ENCODE data around the gene NACC1. TPM values are rescaled to one million over a fixed set of nuclear protein-coding genes. Genes with fewer than 3 reads are reported as not detected.

NACC1 gene
- total and polyA plus RNA-seq, 2 of the 13 experiments (the other 11 are each of a cell fraction or from before 2014, with no cell fraction given), result 31.8 to 42.3 TPM

GRCh38 chr19:13164343-13165161 is 46.5 kb downstream of the NACC1 start (continued):
- TF ChIP-seq, protein P1, sequence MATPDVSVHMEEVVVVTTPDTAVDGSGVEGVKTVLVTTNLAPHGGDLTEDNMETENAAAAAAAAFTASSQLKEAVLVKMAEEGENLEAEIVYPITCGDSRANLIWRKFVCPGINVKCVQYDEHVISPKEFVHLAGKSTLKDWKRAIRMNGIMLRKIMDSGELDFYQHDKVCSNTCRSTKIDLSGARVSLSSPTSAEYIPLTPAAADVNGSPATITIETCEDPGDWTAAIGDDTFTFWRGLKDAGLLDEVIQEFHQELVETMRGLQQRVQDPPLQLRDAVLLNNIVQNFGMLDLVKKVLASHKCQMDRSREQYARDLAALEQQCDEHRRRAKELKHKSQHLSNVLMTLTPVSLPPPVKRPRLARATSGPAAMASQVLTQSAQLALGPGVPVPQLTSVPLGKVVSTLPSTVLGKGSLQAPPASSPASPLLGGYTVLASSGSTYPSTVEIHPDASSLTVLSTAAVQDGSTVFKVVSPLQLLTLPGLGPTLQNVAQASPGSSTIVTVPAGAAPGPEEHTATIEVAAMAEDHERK (CRISPR knock-in tag; IDR thresholded peaks at IDR 0.05; ENCODE audit: low read depth), result no peak
- no peak for TF ChIP-seq E2F1 (CRISPR knock-in tag; IDR thresholded peaks at IDR 0.05)
- TF ChIP-seq ZNF788 (CRISPR knock-in tag; IDR thresholded peaks at IDR 0.05; ENCODE audit: borderline replicate concordance), result peak; percentile 86
- TF ChIP-seq, protein P2, sequence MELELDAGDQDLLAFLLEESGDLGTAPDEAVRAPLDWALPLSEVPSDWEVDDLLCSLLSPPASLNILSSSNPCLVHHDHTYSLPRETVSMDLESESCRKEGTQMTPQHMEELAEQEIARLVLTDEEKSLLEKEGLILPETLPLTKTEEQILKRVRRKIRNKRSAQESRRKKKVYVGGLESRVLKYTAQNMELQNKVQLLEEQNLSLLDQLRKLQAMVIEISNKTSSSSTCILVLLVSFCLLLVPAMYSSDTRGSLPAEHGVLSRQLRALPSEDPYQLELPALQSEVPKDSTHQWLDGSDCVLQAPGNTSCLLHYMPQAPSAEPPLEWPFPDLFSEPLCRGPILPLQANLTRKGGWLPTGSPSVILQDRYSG (CRISPR knock-in tag; IDR thresholded peaks at IDR 0.05), result no peak
- TF ChIP-seq HOXA5 (CRISPR knock-in tag; IDR thresholded peaks at IDR 0.05), result no peak
- TF ChIP-seq ZSCAN21 (CRISPR knock-in tag; IDR thresholded peaks at IDR 0.05; ENCODE audit: borderline replicate concordance), result peak; percentile 50; the same call in 1 of the 2 replicates
- no peak for TF ChIP-seq NR2F1 (CRISPR knock-in tag; IDR thresholded peaks at IDR 0.05)
- 0 out of 2 replicates have a peak, but pooled peaks have one; percentile 19 for TF ChIP-seq MEIS2 (CRISPR knock-in tag; IDR thresholded peaks at IDR 0.05)
- TF ChIP-seq, protein P3, sequence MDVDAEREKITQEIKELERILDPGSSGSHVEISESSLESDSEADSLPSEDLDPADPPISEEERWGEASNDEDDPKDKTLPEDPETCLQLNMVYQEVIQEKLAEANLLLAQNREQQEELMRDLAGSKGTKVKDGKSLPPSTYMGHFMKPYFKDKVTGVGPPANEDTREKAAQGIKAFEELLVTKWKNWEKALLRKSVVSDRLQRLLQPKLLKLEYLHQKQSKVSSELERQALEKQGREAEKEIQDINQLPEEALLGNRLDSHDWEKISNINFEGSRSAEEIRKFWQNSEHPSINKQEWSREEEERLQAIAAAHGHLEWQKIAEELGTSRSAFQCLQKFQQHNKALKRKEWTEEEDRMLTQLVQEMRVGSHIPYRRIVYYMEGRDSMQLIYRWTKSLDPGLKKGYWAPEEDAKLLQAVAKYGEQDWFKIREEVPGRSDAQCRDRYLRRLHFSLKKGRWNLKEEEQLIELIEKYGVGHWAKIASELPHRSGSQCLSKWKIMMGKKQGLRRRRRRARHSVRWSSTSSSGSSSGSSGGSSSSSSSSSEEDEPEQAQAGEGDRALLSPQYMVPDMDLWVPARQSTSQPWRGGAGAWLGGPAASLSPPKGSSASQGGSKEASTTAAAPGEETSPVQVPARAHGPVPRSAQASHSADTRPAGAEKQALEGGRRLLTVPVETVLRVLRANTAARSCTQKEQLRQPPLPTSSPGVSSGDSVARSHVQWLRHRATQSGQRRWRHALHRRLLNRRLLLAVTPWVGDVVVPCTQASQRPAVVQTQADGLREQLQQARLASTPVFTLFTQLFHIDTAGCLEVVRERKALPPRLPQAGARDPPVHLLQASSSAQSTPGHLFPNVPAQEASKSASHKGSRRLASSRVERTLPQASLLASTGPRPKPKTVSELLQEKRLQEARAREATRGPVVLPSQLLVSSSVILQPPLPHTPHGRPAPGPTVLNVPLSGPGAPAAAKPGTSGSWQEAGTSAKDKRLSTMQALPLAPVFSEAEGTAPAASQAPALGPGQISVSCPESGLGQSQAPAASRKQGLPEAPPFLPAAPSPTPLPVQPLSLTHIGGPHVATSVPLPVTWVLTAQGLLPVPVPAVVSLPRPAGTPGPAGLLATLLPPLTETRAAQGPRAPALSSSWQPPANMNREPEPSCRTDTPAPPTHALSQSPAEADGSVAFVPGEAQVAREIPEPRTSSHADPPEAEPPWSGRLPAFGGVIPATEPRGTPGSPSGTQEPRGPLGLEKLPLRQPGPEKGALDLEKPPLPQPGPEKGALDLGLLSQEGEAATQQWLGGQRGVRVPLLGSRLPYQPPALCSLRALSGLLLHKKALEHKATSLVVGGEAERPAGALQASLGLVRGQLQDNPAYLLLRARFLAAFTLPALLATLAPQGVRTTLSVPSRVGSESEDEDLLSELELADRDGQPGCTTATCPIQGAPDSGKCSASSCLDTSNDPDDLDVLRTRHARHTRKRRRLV (CRISPR knock-in tag; IDR thresholded peaks at IDR 0.05), result no peak
- peak; percentile 55; the same call in 1 of the 2 replicates for TF ChIP-seq ZNF264 (CRISPR knock-in tag; IDR thresholded peaks at IDR 0.05)
- no peak for TF ChIP-seq PCBP2 (optimal IDR thresholded peaks at IDR 0.05; ENCODE audit: low read depth, low read length, poor library complexity, severe bottlenecking)
- TF ChIP-seq ZNF12 (CRISPR knock-in tag; IDR thresholded peaks at IDR 0.05), result no peak
- peak; percentile 69; the same call in 1 of the 2 replicates for TF ChIP-seq HMG20B (CRISPR knock-in tag; conservative IDR thresholded peaks at IDR 0.05)
- TF ChIP-seq, protein P4, sequence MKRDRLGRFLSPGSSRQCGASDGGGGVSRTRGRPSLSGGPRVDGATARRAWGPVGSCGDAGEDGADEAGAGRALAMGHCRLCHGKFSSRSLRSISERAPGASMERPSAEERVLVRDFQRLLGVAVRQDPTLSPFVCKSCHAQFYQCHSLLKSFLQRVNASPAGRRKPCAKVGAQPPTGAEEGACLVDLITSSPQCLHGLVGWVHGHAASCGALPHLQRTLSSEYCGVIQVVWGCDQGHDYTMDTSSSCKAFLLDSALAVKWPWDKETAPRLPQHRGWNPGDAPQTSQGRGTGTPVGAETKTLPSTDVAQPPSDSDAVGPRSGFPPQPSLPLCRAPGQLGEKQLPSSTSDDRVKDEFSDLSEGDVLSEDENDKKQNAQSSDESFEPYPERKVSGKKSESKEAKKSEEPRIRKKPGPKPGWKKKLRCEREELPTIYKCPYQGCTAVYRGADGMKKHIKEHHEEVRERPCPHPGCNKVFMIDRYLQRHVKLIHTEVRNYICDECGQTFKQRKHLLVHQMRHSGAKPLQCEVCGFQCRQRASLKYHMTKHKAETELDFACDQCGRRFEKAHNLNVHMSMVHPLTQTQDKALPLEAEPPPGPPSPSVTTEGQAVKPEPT (CRISPR knock-in tag; IDR thresholded peaks at IDR 0.05; ENCODE audit: low read depth), result no peak
- peak; percentile 74 for TF ChIP-seq ZNF770 (CRISPR knock-in tag; IDR thresholded peaks at IDR 0.05)

Data from HepG2 (cell line).